ENCODE measurements around the gene NECTIN1. TPM values are rescaled to one million over a fixed set of nuclear protein-coding genes. Genes with fewer than 3 reads are reported as not detected.

Gene NECTIN1
- total RNA-seq, 1 donor: 7.8 TPM

- no peak overlapping the region for H3K4me3 ChIP-seq (ENCODE audit: low read depth, low read length)
- no peak for TF ChIP-seq CTCF (IDR thresholded peaks at IDR 0.05; ENCODE audit: insufficient read depth, low read length)
- no peak for DNase-seq (ENCODE audit: low read depth)
These were observed 81.7 kb downstream of the NECTIN1 start for GRCh38 chr11:119647254-119647653.

GRCh38 chr11:119645018-119645417 is 84.0 kb downstream of the NECTIN1 start:
- H3K4me3 ChIP-seq (ENCODE audit: low read depth, low read length): no peak overlapping the region
- DNase-seq (ENCODE audit: low read depth): no peak
- TF ChIP-seq CTCF (IDR thresholded peaks at IDR 0.05; ENCODE audit: insufficient read depth, low read length): no peak

- TF ChIP-seq CTCF (IDR thresholded peaks at IDR 0.05; ENCODE audit: insufficient read depth, low read length): no peak
- DNase-seq (ENCODE audit: low read depth): no peak
- no peak overlapping the region for H3K4me3 ChIP-seq (ENCODE audit: low read depth, low read length)
These were observed 84.5 kb downstream of the NECTIN1 start for GRCh38 chr11:119644502-119644901.

- H3K4me3 ChIP-seq (ENCODE audit: low read depth, low read length): no peak overlapping the region
- TF ChIP-seq CTCF (IDR thresholded peaks at IDR 0.05; ENCODE audit: insufficient read depth, low read length): no peak
- no peak for DNase-seq (ENCODE audit: low read depth)
These were observed 85.1 kb downstream of the NECTIN1 start for GRCh38 chr11:119643876-119644225.

- H3K4me3 ChIP-seq (ENCODE audit: low read depth, low read length): no peak overlapping the region
- TF ChIP-seq CTCF (IDR thresholded peaks at IDR 0.05; ENCODE audit: insufficient read depth, low read length): no peak
- DNase-seq (ENCODE audit: low read depth): no peak
These were observed 85.7 kb downstream of the NECTIN1 start for GRCh38 chr11:119643212-119643875.

DNA sequence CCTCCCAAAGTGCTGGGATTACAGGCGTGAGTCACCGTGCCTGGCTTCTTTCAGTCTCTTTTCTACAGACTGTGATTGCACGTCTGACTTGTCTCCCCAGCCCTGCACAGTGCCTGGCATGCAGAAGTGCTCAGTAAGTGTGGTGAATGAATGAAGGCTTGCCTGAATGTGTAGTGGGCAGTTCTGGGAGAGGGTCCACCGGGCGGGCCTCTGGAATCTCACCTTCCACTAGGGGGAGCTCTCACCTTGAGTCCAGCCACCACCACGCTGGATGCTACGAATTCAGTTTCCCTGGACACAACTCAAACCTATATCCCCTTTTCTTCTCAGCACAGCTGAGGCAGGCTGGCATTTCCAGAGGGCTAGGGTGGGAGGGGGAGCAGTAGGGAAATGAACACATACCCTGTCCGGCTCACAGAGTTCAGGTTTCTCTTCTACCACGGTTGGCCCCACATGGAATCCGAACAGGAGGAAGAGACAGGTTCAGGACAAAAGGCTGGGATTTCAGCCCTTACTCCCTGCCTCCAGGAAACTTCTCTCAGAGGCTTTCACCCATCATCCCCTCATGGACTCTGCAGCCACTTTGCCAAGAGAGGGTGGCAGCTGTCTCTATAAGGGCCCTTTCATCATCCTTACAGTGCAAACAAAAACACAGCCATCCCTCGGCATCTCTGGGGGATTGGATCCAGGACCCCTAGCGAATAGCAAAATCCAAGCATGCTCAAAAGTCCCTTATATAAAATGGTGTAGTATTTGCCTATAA is 86.8 kb downstream of the NECTIN1 start:
- DNase-seq (ENCODE audit: low read depth): no peak
- peak; percentile 41 for TF ChIP-seq CTCF (IDR thresholded peaks at IDR 0.05; ENCODE audit: insufficient read depth, low read length)
- H3K4me3 ChIP-seq (ENCODE audit: low read depth, low read length): no peak overlapping the region
